Thyroid gland (tissue), 4 donors: ENCODE results near the gene PRELID3B. TPM values are rescaled to one million over a fixed set of nuclear protein-coding genes. Genes with fewer than 3 reads are reported as not detected.
"Not testable (repeated sequence)": the region's sequence is repeated elsewhere in the genome, so short reads cannot be mapped to it uniquely, and the experiment has no call there.

Experiments
- DNase-seq, 2 donors: peaks; one replicate each; pipeline ENCODE4 v3.0.0-alpha.2; 2019
- H3K27ac ChIP-seq, 3 donors: fragments of 200-600 bp; sonication (generic); 1 replicate in 2 of 3; 2 replicates in 1 of 3; pipeline ENCODE4 v1.5.1; 2016 to 2019; ENCODE audit warnings: mild to moderate bottlenecking in 1 of 3, moderate library complexity in 1 of 3
- H3K27me3 ChIP-seq: fragments of 200-600 bp; sonication (generic); one replicate; pipeline ENCODE4 v1.5.1; 2019
- H3K36me3 ChIP-seq, 2 donors: fragments of 200-600 bp; sonication (generic); one replicate each; pipeline ENCODE4 v1.5.1; 2016 to 2019
- H3K4me1 ChIP-seq, 2 donors: fragments of 200-600 bp; sonication (generic); one replicate each; pipeline ENCODE4 v1.5.1; 2017 to 2019
- H3K4me3 ChIP-seq, 3 donors: fragments of 200-600 bp; sonication (generic); replicated peaks in 1 of 3; 1 replicate in 2 of 3; 2 replicates in 1 of 3; pipeline ENCODE4 v1.5.1; 2016; ENCODE audit warnings: mild to moderate bottlenecking in 1 of 3
- H3K9me3 ChIP-seq: fragments of 200-600 bp; sonication (generic); one replicate; pipeline ENCODE4 v1.5.1; 2017
- CTCF ChIP-seq, 6 experiments: fragments of 200-600 bp in 3 of 6; fragments of 450-650 bp in 3 of 6; sonication (generic) in 3 of 6; IDR thresholded peaks; one replicate each; pipeline ENCODE4 v1.5.1; 2016 to 2019; ENCODE audit warnings: antibody characterized with exemption in 6 of 6, mild to moderate bottlenecking in 2 of 6, inconsistent platforms in 1 of 6, moderate library complexity in 1 of 6
- POLR2A ChIP-seq, 2 donors: fragments of 450-650 bp; IDR thresholded peaks; one replicate each; pipeline ENCODE4 v1.6.1; 2017; ENCODE audit warnings: antibody characterized with exemption in 2 of 2, mild to moderate bottlenecking in 2 of 2, moderate library complexity in 1 of 2
- WGBS, 2 donors: methylation state at CpG; one replicate each; pipeline ENCODE4 v1.1.5; 2017; 5-methylcytosine and 5-hydroxymethylcytosine counted together
- intact Hi-C: fragments of 100-400 bp; cut with DNase I; formaldehyde crosslinking; loops from one replicate; pipeline ENCODE4 v1.15.1; 2023
- total RNA-seq, 4 donors: library from RNA; depleted of rRNA; stranded (reverse); fragments of >200 nt; gene quantifications; one replicate each; pipeline ENCODE4 v1.2.3, GENCODE V29; 2016

Gene PRELID3B
- total RNA-seq, 4 donors from 2014 or later: 74.4 to 112 (median 85.6) TPM

- no peak for DNase-seq
- Histone ChIP-seq H3K36me3 (no peaks in the 10 kb centered on the region), H3K4me3 (no peak overlapping the region), H3K27ac (no peak overlapping the region), H3K9me3 (no peaks in the 10 kb centered on the region), H3K4me1 (peaks cover 12% of the 10 kb centered on the region in 2 donors), H3K27me3 (no peaks in the 10 kb centered on the region)
- TF ChIP-seq CTCF (IDR thresholded peaks at IDR 0.05): no peak
- TF ChIP-seq POLR2A (IDR thresholded peaks at IDR 0.05): no peak
- 73 to 82% methylated on average over 13 of the region's 13 CpGs for WGBS, 2 donors
- intact Hi-C loops: no loop called here
Observed at GRCh38 chr20:59013959-59014608, 28.5 kb downstream of the PRELID3B start.

- DNase-seq: no peak
- Histone ChIP-seq H3K27me3 (no peaks in the 10 kb centered on the region), H3K36me3 (no peaks in the 10 kb centered on the region), H3K4me1 (peaks cover 12% of the 10 kb centered on the region in 2 donors), H3K4me3 (no peak overlapping the region), H3K27ac (no peak overlapping the region), H3K9me3 (no peaks in the 10 kb centered on the region)
- intact Hi-C loops: no loop called here
- WGBS, 2 donors: 88 to 89% methylated on average over 17 of the region's 17 CpGs
- no peak for TF ChIP-seq CTCF (IDR thresholded peaks at IDR 0.05)
- TF ChIP-seq POLR2A (IDR thresholded peaks at IDR 0.05): no peak
Observed at GRCh38 chr20:59013031-59013951, 29.3 kb downstream of the PRELID3B start.

GRCh38 chr20:59011874-59012157 lies 30.8 kb downstream of the PRELID3B start:
- H3K4me3 ChIP-seq, H3K27ac ChIP-seq, intact Hi-C loops, H3K27me3 ChIP-seq, H3K9me3 ChIP-seq, DNase-seq, H3K36me3 ChIP-seq: not testable (repeated sequence)
- H3K4me1 ChIP-seq: peaks cover 18 to 23% of the 10 kb centered on the region in 2 donors
- WGBS, 2 donors: 88 to 89% methylated on average over 3 of the region's 3 CpGs

- Histone ChIP-seq H3K4me1 (peaks cover 22 to 25% of the 10 kb centered on the region in 2 donors), H3K9me3 (no peaks in the 10 kb centered on the region), H3K4me3 (no peak overlapping the region), H3K27me3 (no peaks in the 10 kb centered on the region), H3K27ac (peak overlapping the region in 2 of 3 donors; percentile 49 to 56), H3K36me3 (no peaks in the 10 kb centered on the region)
- 71 to 74% methylated on average over 17 of the region's 17 CpGs for WGBS, 2 donors
- intact Hi-C loops: no loop called here
- TF ChIP-seq POLR2A (IDR thresholded peaks at IDR 0.05) (no peak), CTCF (IDR thresholded peaks at IDR 0.05) (no peak)
- peak in 1 of 2 donors; percentile 21 for DNase-seq
Observed at GRCh38 chr20:59010995-59011873, 31.4 kb downstream of the PRELID3B start.

GRCh38 chr20:59010321-59010994 lies 32.1 kb downstream of the PRELID3B start:
- intact Hi-C loops: no loop called here
- TF ChIP-seq POLR2A (IDR thresholded peaks at IDR 0.05): no peak
- TF ChIP-seq CTCF (IDR thresholded peaks at IDR 0.05): no peak
- no peak overlapping the region for H3K4me3 ChIP-seq
- peak; percentile 64 to 71 for DNase-seq
- H3K27ac ChIP-seq: peak overlapping the region in 2 of 3 donors; percentile 44 to 56
- WGBS, 2 donors: 26 to 44% methylated on average over 7 to 8 of the region's 8 CpGs
- H3K4me1 ChIP-seq: peaks cover 30 to 33% of the 10 kb centered on the region in 2 donors
- H3K36me3 ChIP-seq: no peaks in the 10 kb centered on the region
- H3K9me3 ChIP-seq: no peaks in the 10 kb centered on the region
- H3K27me3 ChIP-seq: no peaks in the 10 kb centered on the region
